Fibroblast of skin of left biceps (primary cell): Measurements from ENCODE around the gene MGRN1.

Experiments used
- DNase-seq, 2 experiments: peaks; one replicate each; pipeline ENCODE4 v3.0.0-alpha.2; 2013; ENCODE audit warnings: low read depth in 2 of 2

Gene MGRN1

GRCh38 chr16:4674926-4675530 is 50.4 kb downstream of the MGRN1 start:
- DNase-seq, result no peak

GRCh38 chr16:4675864-4676786 is 51.5 kb downstream of the MGRN1 start:
- no peak for DNase-seq

- DNase-seq, result no peak
Measured at GRCh38 chr16:4676831-4677230, 52.2 kb downstream of the MGRN1 start.

GRCh38 chr16:4677390-4677789 is 52.8 kb downstream of the MGRN1 start:
- DNase-seq, result no peak

- DNase-seq, result no peak
Measured at GRCh38 chr16:4677994-4678393, 53.4 kb downstream of the MGRN1 start.

GRCh38 chr16:4678596-4678995 is 54.0 kb downstream of the MGRN1 start:
- no peak for DNase-seq

DNA sequence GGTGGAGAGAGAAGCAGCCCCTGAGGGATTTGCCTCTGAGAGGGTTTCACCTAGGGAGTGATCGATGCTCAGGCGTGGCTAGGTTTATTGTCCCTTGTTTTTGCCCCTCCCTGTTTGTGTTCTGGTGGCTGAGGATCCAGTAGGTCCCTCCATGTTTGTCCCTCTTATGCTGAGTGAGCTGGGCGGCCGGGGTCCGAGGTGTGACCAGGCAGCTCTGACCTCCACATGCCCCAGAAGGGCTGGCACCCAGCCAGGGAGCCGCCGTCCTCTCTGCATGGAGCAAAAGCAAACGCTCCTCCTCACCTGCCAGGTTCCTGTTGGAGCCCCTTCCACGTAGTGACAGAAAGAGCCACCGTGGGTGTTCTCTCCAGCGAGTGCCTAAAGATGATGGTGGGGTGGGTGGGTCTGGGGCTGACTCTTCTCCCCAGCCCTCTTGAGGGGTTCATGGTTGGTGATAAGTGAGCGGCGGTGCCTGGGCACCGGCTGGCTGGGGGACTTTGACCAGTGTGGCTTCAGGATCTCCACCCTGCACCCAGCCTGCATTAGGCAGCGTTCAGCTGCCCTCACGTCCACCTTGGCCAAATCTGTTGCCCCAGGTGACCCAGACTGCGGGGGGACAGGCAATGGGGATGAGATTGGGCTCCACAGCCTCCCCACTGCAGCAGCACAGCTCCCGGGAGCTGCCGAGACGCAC is 54.7 kb downstream of the MGRN1 start:
- DNase-seq, result no peak

DNA sequence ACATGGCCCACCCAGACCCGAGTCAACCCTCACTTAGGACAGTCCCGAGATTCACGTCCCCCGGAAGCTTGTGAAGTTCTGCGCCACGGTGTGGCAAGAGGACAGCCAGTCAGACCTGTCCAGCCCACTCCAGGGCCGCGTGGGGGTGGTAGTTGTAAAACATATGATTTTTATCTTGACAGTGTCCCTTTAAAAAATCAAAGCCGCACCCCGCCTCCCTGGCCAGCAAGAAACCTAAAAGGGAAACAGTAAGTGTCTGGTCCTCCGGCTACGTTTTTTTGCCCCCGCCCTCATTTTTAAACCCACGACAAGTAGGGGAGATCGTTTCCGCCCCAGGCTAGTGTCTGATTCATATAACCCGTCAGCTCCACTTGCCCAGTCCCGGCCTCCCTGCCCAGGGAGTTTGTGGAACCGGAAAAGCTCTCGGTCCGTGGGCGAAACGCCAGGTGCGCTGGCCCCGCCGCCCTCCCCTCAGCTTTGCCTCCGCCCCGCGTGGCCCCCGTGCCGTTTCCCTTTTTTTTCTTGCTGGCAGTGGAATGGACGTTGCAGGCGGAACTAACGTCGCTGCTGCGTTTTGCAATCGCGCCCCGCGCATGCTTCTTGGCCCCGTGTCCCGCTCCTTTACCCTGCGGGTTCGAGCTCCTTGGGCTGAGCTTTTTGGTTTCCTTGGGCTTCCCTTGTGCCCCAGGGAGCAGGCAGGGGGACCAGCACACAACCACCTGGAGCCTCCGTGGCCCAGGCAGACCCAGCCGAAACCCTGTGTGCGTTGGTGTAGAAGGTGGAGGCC is 55.4 kb downstream of the MGRN1 start:
- DNase-seq, result no peak

GRCh38 chr16:4680673-4681470 is 56.2 kb downstream of the MGRN1 start:
- DNase-seq, result no peak

DNA sequence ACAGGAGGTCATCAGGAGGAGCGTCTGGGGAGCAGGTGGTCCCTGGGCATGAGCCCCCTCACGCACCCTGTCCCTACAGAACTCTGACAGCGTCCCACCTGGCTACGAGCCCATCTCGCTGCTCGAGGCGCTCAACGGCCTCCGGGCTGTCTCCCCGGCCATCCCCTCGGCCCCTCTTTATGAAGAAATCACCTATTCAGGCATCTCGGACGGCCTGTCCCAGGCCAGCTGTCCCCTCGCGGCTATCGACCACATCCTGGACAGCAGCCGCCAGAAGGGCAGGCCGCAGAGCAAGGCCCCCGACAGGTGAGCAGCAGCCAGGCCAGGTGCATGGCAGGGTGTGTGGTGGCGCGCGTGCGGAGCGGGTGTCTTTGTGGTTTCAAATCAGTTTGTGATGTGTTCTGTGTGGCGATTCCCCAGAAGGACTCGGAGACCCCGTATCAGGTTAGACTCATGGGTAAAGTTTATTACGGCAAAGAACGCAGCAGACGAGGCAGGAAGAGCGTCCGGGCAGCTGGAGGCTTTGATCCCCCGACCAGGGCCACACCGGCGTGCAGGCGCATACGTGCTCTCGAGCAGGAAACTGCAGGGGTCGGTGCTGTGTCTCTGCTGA is 57.0 kb downstream of the MGRN1 start:
- no peak for DNase-seq

GRCh38 chr16:4682084-4682591 is 57.5 kb downstream of the MGRN1 start:
- DNase-seq, result no peak

DNA sequence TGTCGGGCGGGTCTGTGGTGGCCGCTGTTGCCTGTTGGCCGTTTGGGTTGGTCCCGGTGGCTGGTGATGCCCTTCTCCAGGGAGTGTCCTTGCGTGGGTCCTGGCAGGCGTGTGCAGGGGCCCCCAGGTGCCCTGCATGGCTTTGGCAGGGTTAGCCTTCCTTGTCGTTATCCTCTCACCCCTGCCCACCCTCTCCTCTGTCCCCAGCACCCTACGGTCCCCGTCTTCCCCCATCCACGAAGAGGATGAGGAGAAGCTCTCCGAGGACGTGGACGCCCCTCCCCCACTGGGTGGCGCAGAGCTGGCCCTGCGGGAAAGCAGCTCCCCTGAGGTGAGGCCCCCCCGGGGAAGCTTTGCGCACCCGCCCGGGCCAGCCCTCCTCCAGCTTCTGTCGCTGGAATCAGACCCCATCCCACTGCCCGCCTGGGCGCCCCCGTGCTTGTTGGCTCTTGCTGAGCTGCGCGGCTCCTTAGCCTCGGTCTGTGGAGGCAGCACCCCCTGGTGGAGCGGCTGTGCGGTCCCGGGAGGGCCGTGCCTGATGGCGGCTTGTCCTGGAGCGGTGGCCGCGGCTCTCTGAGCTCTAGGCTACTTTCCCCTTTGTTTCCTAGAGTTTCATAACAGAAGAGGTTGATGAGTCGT is 58.1 kb downstream of the MGRN1 start:
- DNase-seq, result no peak

DNA sequence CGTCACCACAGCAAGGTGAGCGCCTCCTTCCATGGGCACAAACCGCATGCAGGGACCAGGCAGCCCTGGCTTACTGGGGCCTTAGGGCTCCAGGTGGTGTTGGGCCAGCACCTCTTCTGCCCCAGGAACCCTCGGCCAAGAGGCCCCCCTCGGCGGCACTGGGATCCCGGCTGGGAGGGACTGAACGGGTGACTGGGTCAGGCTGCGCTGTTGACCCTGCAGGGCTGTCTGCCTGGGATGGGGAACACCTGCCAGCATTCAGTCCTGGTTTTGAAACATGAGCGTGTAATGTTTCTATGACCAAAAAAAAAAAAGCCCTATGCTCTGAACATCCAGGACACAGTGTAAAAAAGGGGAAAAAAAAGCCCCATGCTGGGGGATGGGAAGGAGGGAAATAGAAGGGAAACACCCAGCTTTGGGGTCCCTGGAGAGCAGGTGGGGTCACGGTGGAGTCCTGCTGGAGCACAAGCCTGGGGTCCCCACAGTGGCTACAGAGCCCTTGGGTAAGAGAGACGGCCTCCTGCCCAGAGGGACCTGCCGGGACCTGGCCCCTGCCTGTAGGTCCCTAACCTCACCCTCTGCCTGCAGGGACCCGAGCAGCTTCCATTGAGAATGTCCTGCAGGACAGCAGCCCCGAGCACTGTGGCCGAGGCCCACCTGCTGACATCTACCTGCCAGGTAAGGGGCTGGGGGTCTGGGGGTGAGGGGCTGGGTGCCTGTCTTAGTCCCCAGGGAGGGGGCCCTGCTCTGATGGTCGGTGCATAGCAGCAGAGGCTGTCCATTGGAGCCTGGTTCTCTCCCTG is 58.8 kb downstream of the MGRN1 start:
- DNase-seq, result no peak

DNA sequence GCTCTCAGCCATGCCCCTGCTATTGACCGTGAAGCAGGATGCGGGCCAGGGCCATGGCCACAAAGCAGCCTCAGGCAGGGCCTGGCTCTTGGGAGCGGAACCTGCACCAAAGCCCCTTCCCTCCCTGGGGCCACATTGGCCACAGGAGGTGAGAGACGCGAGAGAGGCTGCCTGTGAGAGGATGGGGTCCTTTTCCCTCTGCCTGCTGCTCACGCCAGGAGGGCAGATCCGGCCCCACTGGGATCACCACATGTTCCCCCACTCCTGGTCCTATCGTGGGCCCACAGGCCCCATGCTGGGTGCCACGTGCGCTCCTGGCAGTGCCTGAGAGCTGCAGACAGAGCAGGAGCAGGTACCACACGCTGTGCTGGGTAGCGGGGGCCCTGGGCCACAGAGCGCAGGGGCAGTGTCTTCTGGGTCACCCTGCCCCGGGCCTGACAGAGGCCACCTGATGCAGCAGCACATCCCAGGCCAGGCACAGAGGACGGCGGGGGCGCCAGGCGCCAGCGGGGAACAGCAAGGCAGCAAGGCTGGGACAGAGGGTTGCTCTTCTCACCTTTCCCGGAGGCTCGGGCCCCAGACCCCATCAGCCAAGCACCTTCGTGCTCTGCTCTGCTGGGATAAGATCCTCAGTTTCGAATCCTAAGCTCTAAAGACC is 59.6 kb downstream of the MGRN1 start:
- no peak for DNase-seq

GRCh38 chr16:4684763-4685162 is 60.1 kb downstream of the MGRN1 start:
- no peak for DNase-seq

GRCh38 chr16:4685292-4685691 is 60.7 kb downstream of the MGRN1 start:
- DNase-seq, result no peak

GRCh38 chr16:4685776-4686496 is 61.3 kb downstream of the MGRN1 start:
- no peak for DNase-seq
